A549 (cell line): ENCODE measurements around the gene COL19A1. TPM values are rescaled to one million over a fixed set of nuclear protein-coding genes. Genes with fewer than 3 reads are reported as not detected.

Experiments
- ATAC-seq, 2 experiments: fragments of 200-7000 bp in 1 of 2; fragments of >200 bp in 1 of 2; cut with Nextera tagmentation in 1 of 2; cut with Tn5 transposase in 1 of 2; 3 replicates each; pipeline versions ENCODE4 v1.8.0 to v1.9.1; 2018 to 2020; ENCODE audit warnings: mild to moderate bottlenecking in 1 of 2, moderate library complexity in 1 of 2
- CTCF ChIA-PET: fragments of 300-600 bp; sonication (Branson Sonifier 250); formaldehyde crosslinking; extraction: SDS; loops from one replicate; lab custom pipeline; 2021; ENCODE audit warnings: antibody characterized with exemption, inconsistent platforms; lab: Yijun Ruan, JAX
- POLR2A ChIA-PET: fragments of 350-600 bp; formaldehyde crosslinking; extraction: SDS; loops from one replicate; lab custom pipeline; 2021; ENCODE audit warnings: antibody characterized with exemption, inconsistent platforms; lab: Yijun Ruan, JAX
- DNase-seq, 2 experiments: peaks; one replicate each; pipeline versions ENCODE4 v3.0.0 to v3.0.0-alpha.2; 2011 to 2016; ENCODE audit warnings: low read depth in 1 of 2, low spot score in 1 of 2
- FAIRE-seq: peaks from 2 replicates; lab custom pipeline; 2011; peaks lifted over from hg19 to GRCh38; lab: Jason Lieb, UNC
- H3K27ac ChIP-seq, 2 experiments: fragments of >200 bp; sonication (Bioruptor Twin); formaldehyde crosslinking; 3 replicates each; pipeline ENCODE4 v1.5.1; 2016 to 2017
- H3K4me1 ChIP-seq: fragments of >200 bp; sonication (Bioruptor Twin); formaldehyde crosslinking; 3 replicates; pipeline ENCODE4 v1.6.1; 2016
- H3K4me2 ChIP-seq: fragments of >200 bp; sonication (Bioruptor Twin); formaldehyde crosslinking; 3 replicates; pipeline ENCODE4 v1.6.1; 2016
- H3K4me3 ChIP-seq: fragments of >200 bp; sonication (Bioruptor Twin); formaldehyde crosslinking; 3 replicates; pipeline ENCODE4 v1.5.1; 2016
- H3K9me3 ChIP-seq: fragments of >200 bp; sonication (Bioruptor Twin); formaldehyde crosslinking; 3 replicates; pipeline ENCODE4 v1.6.1; 2016
- CBX2 ChIP-seq: fragments of 200-600 bp; sonication (generic); IDR thresholded peaks from 2 replicates; pipeline ENCODE4 v1.6.1; 2016; ENCODE audit warnings: low read depth, mild to moderate bottlenecking, borderline replicate concordance
- CHD4 ChIP-seq: fragments of 200-600 bp; sonication (generic); IDR thresholded peaks from 2 replicates; pipeline ENCODE4 v1.6.1; 2016; ENCODE audit warnings: antibody characterized with exemption, mild to moderate bottlenecking, borderline replicate concordance
- ESRRA ChIP-seq: fragments of 150-350 bp; IDR thresholded peaks from 2 replicates; pipeline ENCODE4 v1.6.1; 2014; ENCODE audit warnings: mild to moderate bottlenecking, low read length, borderline replicate concordance
- FOXS1 ChIP-seq: fragments of 250-450 bp; sonication (Bioruptor Pico); IDR thresholded peaks from 2 replicates; pipeline ENCODE4 v1.5.0; 2020; ENCODE audit warnings: mild to moderate bottlenecking, moderate library complexity
- GATA3 ChIP-seq: IDR thresholded peaks from 2 replicates; pipeline ENCODE4 v1.6.1; 2012; ENCODE audit warnings: borderline replicate concordance
- HDAC2 ChIP-seq: fragments of 200-600 bp; sonication (generic); IDR thresholded peaks from 2 replicates; pipeline ENCODE4 v1.6.1; 2016
- HEYL ChIP-seq: fragments of 250-450 bp; sonication (Bioruptor Pico); IDR thresholded peaks from 2 replicates; pipeline ENCODE4 v1.8.0; 2021; ENCODE audit warnings: mild to moderate bottlenecking, moderate library complexity
- HOXB13 ChIP-seq: fragments of 250-450 bp; sonication (Bioruptor Pico); IDR thresholded peaks from 2 replicates; pipeline ENCODE4 v1.5.0; 2020; ENCODE audit warnings: low read depth, mild to moderate bottlenecking, moderate library complexity
- JUNB ChIP-seq: fragments of >200 bp; sonication (Bioruptor Twin); formaldehyde crosslinking; IDR thresholded peaks from 2 replicates; pipeline ENCODE4 v1.6.1; 2016
- KDM1A ChIP-seq: fragments of 200-600 bp; sonication (generic); IDR thresholded peaks from 2 replicates; pipeline ENCODE4 v1.6.1; 2016; ENCODE audit warnings: low read depth, mild to moderate bottlenecking
- MAZ ChIP-seq: fragments of 150-350 bp; IDR thresholded peaks from 2 replicates; pipeline ENCODE4 v1.6.1; 2014; ENCODE audit warnings: antibody characterized with exemption, low read depth, low read length, borderline replicate concordance
- NPAS2 ChIP-seq: fragments of 250-450 bp; sonication (Bioruptor Pico); IDR thresholded peaks from 2 replicates; pipeline ENCODE4 v1.8.0; 2022; ENCODE audit warnings: mild to moderate bottlenecking, moderate library complexity, borderline replicate concordance
- NR3C1 ChIP-seq: fragments of >200 bp; sonication (Bioruptor Twin); formaldehyde crosslinking; IDR thresholded peaks from 3 replicates; pipeline ENCODE4 v1.6.1; 2017
- PBX3 ChIP-seq: IDR thresholded peaks from 2 replicates; pipeline ENCODE4 v1.6.1; 2012
- PHF8 ChIP-seq: fragments of 200-600 bp; sonication (generic); IDR thresholded peaks from 2 replicates; pipeline ENCODE4 v1.6.1; 2016; ENCODE audit warnings: low read depth, mild to moderate bottlenecking, antibody characterized with exemption, moderate library complexity, borderline replicate concordance
- POLR2A ChIP-seq: IDR thresholded peaks from 2 replicates; pipeline ENCODE4 v1.6.1; 2012; ENCODE audit warnings: mild to moderate bottlenecking, low read length
- RARB ChIP-seq: fragments of 250-450 bp; sonication (Bioruptor Pico); IDR thresholded peaks from 2 replicates; pipeline ENCODE4 v1.8.0; 2021; ENCODE audit warnings: mild to moderate bottlenecking, moderate library complexity
- RCOR1 ChIP-seq: fragments of 150-350 bp; IDR thresholded peaks from 2 replicates; pipeline ENCODE4 v1.6.1; 2014; ENCODE audit warnings: antibody characterized with exemption, low read length, low read depth
- REST ChIP-seq: fragments of 200-600 bp; sonication (generic); IDR thresholded peaks from 2 replicates; pipeline ENCODE4 v1.6.1; 2016; ENCODE audit warnings: antibody characterized with exemption, mild to moderate bottlenecking, moderate library complexity
- USF2 ChIP-seq: fragments of 450-650 bp; IDR thresholded peaks from 2 replicates; pipeline ENCODE4 v1.6.1; 2014; ENCODE audit warnings: antibody characterized with exemption
- ZC3H11A ChIP-seq: fragments of 450-650 bp; IDR thresholded peaks from 2 replicates; pipeline ENCODE4 v1.6.1; 2014; ENCODE audit warnings: antibody characterized with exemption, mild to moderate bottlenecking
- WGBS: methylation state at CpG from one replicate; pipeline ENCODE4 v1.1.6; 2017; ENCODE audit errors: missing lambda C conversion rate; 5-methylcytosine and 5-hydroxymethylcytosine counted together
- polyA plus RNA-seq, 4 experiments: library from polyadenylated mRNA; depleted of rRNA in 3 of 4; stranded (reverse); fragments of >200 nt; fragmentation: RNase III in 1 of 4; extraction: RNeasy Plus Mini Kit Qiagen cat#74134 plus additional on column Dnase treatment in 1 of 4; gene quantifications; 2 replicates in 3 of 4; 3 replicates in 1 of 4; pipeline ENCODE4 v1.2.3, GENCODE V29; 2011 to 2017
- TF ChIP-seq, protein P1 (sequence below): fragments of >200 bp; sonication (Bioruptor Twin); formaldehyde crosslinking; IDR thresholded peaks from 3 replicates; pipeline ENCODE4 v1.6.1; 2016

Gene COL19A1
- polyA plus RNA-seq, 2 of the 4 experiments (the other 2 are of a cell fraction): not detected

GRCh38 chr6:70168681-70169377 lies 302.5 kb downstream of the COL19A1 start:
- H3K4me2 ChIP-seq: no peak overlapping the region
- ATAC-seq (no peak), DNase-seq (no peak), FAIRE-seq (no peak)
- POLR2A ChIA-PET: no interaction called here
- WGBS: 38% methylated on average over 5 of the region's 5 CpGs
- H3K27ac ChIP-seq: no peak overlapping the region
- CTCF ChIA-PET: no interaction called here
- no peak for TF ChIP-seq RARB (CRISPR knock-in tag)
- no peaks in the 10 kb centered on the region for H3K4me1 ChIP-seq
- H3K4me3 ChIP-seq: no peak overlapping the region
- H3K9me3 ChIP-seq: no peaks in the 10 kb centered on the region

DNA sequence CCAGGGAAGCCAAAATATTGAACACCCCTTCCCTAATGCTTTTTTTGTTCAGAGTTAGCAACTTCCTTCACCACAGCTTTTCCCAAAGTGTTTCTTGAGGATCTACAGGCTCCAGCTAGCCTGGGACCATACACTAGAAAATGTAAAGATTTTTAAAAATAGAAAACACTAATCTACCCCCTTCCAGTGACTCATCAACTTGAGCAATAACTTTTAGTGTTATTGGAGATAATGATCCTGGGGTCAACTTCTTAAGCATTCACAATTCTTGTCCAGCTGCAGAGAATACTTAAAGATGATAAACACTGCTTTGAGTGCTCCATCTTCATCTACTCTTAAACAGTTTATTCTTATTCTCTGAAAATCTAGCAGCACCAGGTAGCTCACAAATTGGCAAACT lies 304.9 kb downstream of the COL19A1 start:
- no peak overlapping the region for H3K4me3 ChIP-seq
- TF ChIP-seq PHF8 (no peak), KDM1A (no peak), MAZ (no peak), JUNB (no peak)
- TF ChIP-seq, all 56 proteins: peak for 0
- FAIRE-seq (no peak), DNase-seq (no peak), ATAC-seq (no peak)
- CTCF ChIA-PET: no interaction called here
- Histone ChIP-seq H3K4me2 (no peak overlapping the region), H3K27ac (no peak overlapping the region), H3K9me3 (no peaks in the 10 kb centered on the region), H3K4me1 (no peaks in the 10 kb centered on the region)
- POLR2A ChIA-PET: no interaction called here

DNA sequence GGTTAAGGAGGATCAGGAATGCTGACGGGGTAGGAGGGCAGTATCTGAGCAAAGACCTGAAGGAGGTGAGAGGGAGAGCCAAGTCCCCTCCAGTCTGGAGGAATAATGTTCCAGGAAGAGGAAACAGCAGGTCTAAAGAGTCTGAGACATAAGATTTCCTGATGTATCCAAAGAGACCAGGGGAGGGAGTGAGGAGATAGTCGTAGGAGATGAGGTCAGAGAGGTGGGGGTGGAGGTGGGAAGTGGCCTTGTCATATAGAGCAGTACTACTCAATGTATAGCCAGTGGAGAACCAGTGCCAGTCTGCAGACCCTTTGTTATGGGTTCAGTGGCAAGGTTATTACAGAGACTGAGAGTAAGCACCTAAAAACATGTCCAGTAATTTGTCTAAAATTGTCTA lies 305.9 kb downstream of the COL19A1 start:
- 2% methylated on average over 2 of the region's 2 CpGs for WGBS
- FAIRE-seq (no peak), ATAC-seq (no peak)
- CTCF ChIA-PET: no interaction called here
- TF ChIP-seq HOXB13 (CRISPR knock-in tag) (no peak), USF2 (no peak), NR3C1 (no peak), RCOR1 (no peak), CHD4 (no peak), HEYL (CRISPR knock-in tag) (no peak), POLR2A (no peak), REST (no peak), ESRRA (no peak), GATA3 (no peak), FOXS1 (CRISPR knock-in tag) (no peak), PBX3 (no peak), CBX2 (no peak), HDAC2 (no peak), ZC3H11A (no peak), NPAS2 (CRISPR knock-in tag) (no peak)
- TF ChIP-seq, protein P1, sequence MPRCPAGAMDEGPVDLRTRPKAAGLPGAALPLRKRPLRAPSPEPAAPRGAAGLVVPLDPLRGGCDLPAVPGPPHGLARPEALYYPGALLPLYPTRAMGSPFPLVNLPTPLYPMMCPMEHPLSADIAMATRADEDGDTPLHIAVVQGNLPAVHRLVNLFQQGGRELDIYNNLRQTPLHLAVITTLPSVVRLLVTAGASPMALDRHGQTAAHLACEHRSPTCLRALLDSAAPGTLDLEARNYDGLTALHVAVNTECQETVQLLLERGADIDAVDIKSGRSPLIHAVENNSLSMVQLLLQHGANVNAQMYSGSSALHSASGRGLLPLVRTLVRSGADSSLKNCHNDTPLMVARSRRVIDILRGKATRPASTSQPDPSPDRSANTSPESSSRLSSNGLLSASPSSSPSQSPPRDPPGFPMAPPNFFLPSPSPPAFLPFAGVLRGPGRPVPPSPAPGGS: no peak
- TF ChIP-seq, all 56 proteins: peak for 0
- POLR2A ChIA-PET: no interaction called here
- no peak overlapping the region for H3K4me2 ChIP-seq
- H3K27ac ChIP-seq: no peak overlapping the region
- no peaks in the 10 kb centered on the region for H3K4me1 ChIP-seq
- H3K4me3 ChIP-seq: no peak overlapping the region
- no peaks in the 10 kb centered on the region for H3K9me3 ChIP-seq
- DNase-seq: no peak
